WTC11 (cell line): ENCODE measurements around the gene CALHM4. TPM values are rescaled to one million over a fixed set of nuclear protein-coding genes. Genes with fewer than 3 reads are reported as not detected.

ENCODE experiments used
- ATAC-seq: fragments of 200-7000 bp; cut with Tn5 transposase; 2 replicates; pipeline ENCODE4 v1.10.0; 2021; ENCODE audit warnings: mild to moderate bottlenecking, moderate library complexity
- CTCF ChIA-PET: fragments of 300-600 bp; sonication (Branson Sonifier 250); formaldehyde crosslinking; loops from one replicate; lab custom pipeline; 2021; ENCODE audit warnings: antibody characterized with exemption; lab: Charles Lee
- POLR2A ChIA-PET: fragments of 350-600 bp; sonication (Branson Sonifier 250); formaldehyde crosslinking; loops from one replicate; lab custom pipeline; 2021; ENCODE audit warnings: antibody characterized with exemption; lab: Charles Lee
- DNase-seq: peaks from one replicate; pipeline ENCODE4 v3.0.0; 2021; ENCODE audit warnings: low spot score
- H3K27ac Mint-ChIP-seq: 2 replicates; pipeline ENCODE4 v1.8.0; 2021; ENCODE audit warnings: mixed read lengths
- H3K27me3 Mint-ChIP-seq: 2 replicates; pipeline ENCODE4 v1.8.0; 2021; ENCODE audit warnings: low read depth, mild to moderate bottlenecking, moderate library complexity, mixed read lengths
- H3K36me3 Mint-ChIP-seq: 2 replicates; pipeline ENCODE4 v1.8.0; 2021; ENCODE audit warnings: mixed read lengths
- H3K4me1 Mint-ChIP-seq: 2 replicates; pipeline ENCODE4 v1.8.0; 2022; ENCODE audit warnings: mixed read lengths
- H3K4me3 Mint-ChIP-seq: 2 replicates; pipeline ENCODE4 v1.8.0; 2021; ENCODE audit warnings: mild to moderate bottlenecking, moderate library complexity, mixed read lengths
- H3K9me3 Mint-ChIP-seq: 2 replicates; pipeline ENCODE4 v1.8.0; 2021; ENCODE audit warnings: mixed read lengths
- ESRRA ChIP-seq: sonication (generic); formaldehyde crosslinking; IDR thresholded peaks from 2 replicates; pipeline ENCODE4 v1.8.1; 2022; ENCODE audit warnings: mild to moderate bottlenecking, missing genetic modification reagents, borderline replicate concordance
- FOXP1 ChIP-seq: sonication (generic); formaldehyde crosslinking; IDR thresholded peaks from 2 replicates; pipeline ENCODE4 v1.8.0; 2022; ENCODE audit warnings: missing genetic modification reagents, mild to moderate bottlenecking, moderate library complexity, borderline replicate concordance
- GABPB1 ChIP-seq: sonication (generic); formaldehyde crosslinking; IDR thresholded peaks from 2 replicates; pipeline ENCODE4 v1.8.1; 2023; ENCODE audit warnings: mild to moderate bottlenecking, missing genetic modification reagents
- JAZF1 ChIP-seq: fragments of 250-450 bp; sonication (Bioruptor Pico); IDR thresholded peaks from 2 replicates; pipeline ENCODE4 v1.9.0; 2021; ENCODE audit warnings: moderate library complexity, mild to moderate bottlenecking, inconsistent platforms
- NFATC4 ChIP-seq: fragments of 250-450 bp; sonication (Bioruptor Pico); IDR thresholded peaks from 2 replicates; pipeline ENCODE4 v1.9.0; 2021; ENCODE audit warnings: mild to moderate bottlenecking
- PRRX2 ChIP-seq: fragments of 250-450 bp; sonication (Bioruptor Pico); IDR thresholded peaks from 2 replicates; pipeline ENCODE4 v1.8.0; 2021; ENCODE audit warnings: mild to moderate bottlenecking
- TEAD4 ChIP-seq: sonication (generic); formaldehyde crosslinking; IDR thresholded peaks from 2 replicates; pipeline ENCODE4 v1.8.0; 2022; ENCODE audit warnings: mild to moderate bottlenecking, missing genetic modification reagents
- ZNF232 ChIP-seq: sonication (generic); formaldehyde crosslinking; IDR thresholded peaks from 2 replicates; pipeline ENCODE4 v1.8.0; 2022; ENCODE audit warnings: mild to moderate bottlenecking, missing genetic modification reagents
- ZNF263 ChIP-seq: sonication (generic); formaldehyde crosslinking; IDR thresholded peaks from 2 replicates; pipeline ENCODE4 v1.8.1; 2022; ENCODE audit warnings: low read depth, mild to moderate bottlenecking, moderate library complexity, missing genetic modification reagents
- ZNF416 ChIP-seq: fragments of 250-450 bp; sonication (Bioruptor Pico); IDR thresholded peaks from 2 replicates; pipeline ENCODE4 v1.9.0; 2021; ENCODE audit warnings: mild to moderate bottlenecking, inconsistent platforms
- total RNA-seq: library from RNA; stranded (reverse); gene quantifications from 3 replicates; pipeline ENCODE4 v1.2.3, GENCODE V29; 2021
- TF ChIP-seq, protein P1 (sequence below): sonication (generic); formaldehyde crosslinking; IDR thresholded peaks from 2 replicates; pipeline ENCODE4 v1.8.1; 2023; ENCODE audit warnings: mild to moderate bottlenecking, missing genetic modification reagents, borderline replicate concordance
- TF ChIP-seq, protein P2 (sequence below): sonication (generic); formaldehyde crosslinking; IDR thresholded peaks from 2 replicates; pipeline ENCODE4 v1.8.1; 2023; ENCODE audit warnings: mild to moderate bottlenecking, missing genetic modification reagents, moderate library complexity
- TF ChIP-seq, protein P3 (sequence below): sonication (generic); formaldehyde crosslinking; IDR thresholded peaks from 2 replicates; pipeline ENCODE4 v1.8.0; 2023; ENCODE audit warnings: missing genetic modification reagents, mild to moderate bottlenecking, borderline replicate concordance
- TF ChIP-seq, protein P4 (sequence below): sonication (generic); formaldehyde crosslinking; IDR thresholded peaks from 2 replicates; pipeline ENCODE4 v1.8.1; 2023; ENCODE audit warnings: mild to moderate bottlenecking, missing genetic modification reagents, moderate library complexity
- TF ChIP-seq, protein P5 (sequence below): sonication (generic); formaldehyde crosslinking; conservative IDR thresholded peaks from 2 replicates; pipeline ENCODE4 v1.8.1; 2022; ENCODE audit warnings: mild to moderate bottlenecking, missing genetic modification reagents
- TF ChIP-seq, protein P6 (sequence below): fragments of 250-450 bp; sonication (Bioruptor Pico); IDR thresholded peaks from 2 replicates; pipeline ENCODE4 v1.9.0; 2021; ENCODE audit warnings: mild to moderate bottlenecking

CALHM4 gene
- total RNA-seq, 1 experiment from 2014 or later, result not detected

DNA sequence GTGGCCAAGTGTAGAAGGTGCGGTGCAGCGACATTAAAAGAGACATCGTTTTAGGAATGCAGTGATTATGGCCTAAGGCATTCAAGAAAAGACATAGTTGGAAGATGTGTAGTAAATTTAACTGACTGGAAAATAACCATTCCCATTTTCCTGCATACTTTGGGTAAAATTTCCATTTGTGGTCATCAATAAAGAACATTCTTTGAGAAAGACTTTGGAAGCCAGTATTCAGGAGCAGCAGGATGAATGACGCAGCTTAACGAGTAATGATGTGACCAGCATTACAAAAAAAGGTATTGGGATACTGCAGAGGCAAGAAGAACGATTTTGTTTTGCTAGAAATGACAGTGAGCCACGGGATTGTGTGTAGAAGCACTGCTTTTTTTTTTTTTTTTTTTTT, 10.8 kb downstream of the CALHM4 start:
- ATAC-seq, result no peak
- DNase-seq, result no peak
- Mint-ChIP-seq H3K4me1 (peaks cover 4% of the 10 kb centered on the region), H3K36me3 (no peaks in the 10 kb centered on the region), H3K27ac (no peak overlapping the region), H3K27me3 (no peaks in the 10 kb centered on the region; the same call in 1 of the 2 replicates), H3K4me3 (no peak overlapping the region), H3K9me3 (no peaks in the 10 kb centered on the region)
- TF ChIP-seq, protein P1, sequence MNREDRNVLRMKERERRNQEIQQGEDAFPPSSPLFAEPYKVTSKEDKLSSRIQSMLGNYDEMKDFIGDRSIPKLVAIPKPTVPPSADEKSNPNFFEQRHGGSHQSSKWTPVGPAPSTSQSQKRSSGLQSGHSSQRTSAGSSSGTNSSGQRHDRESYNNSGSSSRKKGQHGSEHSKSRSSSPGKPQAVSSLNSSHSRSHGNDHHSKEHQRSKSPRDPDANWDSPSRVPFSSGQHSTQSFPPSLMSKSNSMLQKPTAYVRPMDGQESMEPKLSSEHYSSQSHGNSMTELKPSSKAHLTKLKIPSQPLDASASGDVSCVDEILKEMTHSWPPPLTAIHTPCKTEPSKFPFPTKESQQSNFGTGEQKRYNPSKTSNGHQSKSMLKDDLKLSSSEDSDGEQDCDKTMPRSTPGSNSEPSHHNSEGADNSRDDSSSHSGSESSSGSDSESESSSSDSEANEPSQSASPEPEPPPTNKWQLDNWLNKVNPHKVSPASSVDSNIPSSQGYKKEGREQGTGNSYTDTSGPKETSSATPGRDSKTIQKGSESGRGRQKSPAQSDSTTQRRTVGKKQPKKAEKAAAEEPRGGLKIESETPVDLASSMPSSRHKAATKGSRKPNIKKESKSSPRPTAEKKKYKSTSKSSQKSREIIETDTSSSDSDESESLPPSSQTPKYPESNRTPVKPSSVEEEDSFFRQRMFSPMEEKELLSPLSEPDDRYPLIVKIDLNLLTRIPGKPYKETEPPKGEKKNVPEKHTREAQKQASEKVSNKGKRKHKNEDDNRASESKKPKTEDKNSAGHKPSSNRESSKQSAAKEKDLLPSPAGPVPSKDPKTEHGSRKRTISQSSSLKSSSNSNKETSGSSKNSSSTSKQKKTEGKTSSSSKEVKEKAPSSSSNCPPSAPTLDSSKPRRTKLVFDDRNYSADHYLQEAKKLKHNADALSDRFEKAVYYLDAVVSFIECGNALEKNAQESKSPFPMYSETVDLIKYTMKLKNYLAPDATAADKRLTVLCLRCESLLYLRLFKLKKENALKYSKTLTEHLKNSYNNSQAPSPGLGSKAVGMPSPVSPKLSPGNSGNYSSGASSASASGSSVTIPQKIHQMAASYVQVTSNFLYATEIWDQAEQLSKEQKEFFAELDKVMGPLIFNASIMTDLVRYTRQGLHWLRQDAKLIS (CRISPR knock-in tag), result no peak
- no peak for TF ChIP-seq ZNF263
- TF ChIP-seq ESRRA (CRISPR knock-in tag), result no peak
- TF ChIP-seq GABPB1 (CRISPR knock-in tag), result no peak
- TF ChIP-seq, protein P2, sequence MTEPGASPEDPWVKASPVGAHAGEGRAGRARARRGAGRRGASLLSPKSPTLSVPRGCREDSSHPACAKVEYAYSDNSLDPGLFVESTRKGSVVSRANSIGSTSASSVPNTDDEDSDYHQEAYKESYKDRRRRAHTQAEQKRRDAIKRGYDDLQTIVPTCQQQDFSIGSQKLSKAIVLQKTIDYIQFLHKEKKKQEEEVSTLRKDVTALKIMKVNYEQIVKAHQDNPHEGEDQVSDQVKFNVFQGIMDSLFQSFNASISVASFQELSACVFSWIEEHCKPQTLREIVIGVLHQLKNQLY (CRISPR knock-in tag), result no peak
- TF ChIP-seq JAZF1, result no peak
- no peak for TF ChIP-seq ZNF416 (CRISPR knock-in tag)
- no peak for TF ChIP-seq TEAD4 (CRISPR knock-in tag)
- no peak for TF ChIP-seq NFATC4 (CRISPR knock-in tag)
- TF ChIP-seq, protein P3, sequence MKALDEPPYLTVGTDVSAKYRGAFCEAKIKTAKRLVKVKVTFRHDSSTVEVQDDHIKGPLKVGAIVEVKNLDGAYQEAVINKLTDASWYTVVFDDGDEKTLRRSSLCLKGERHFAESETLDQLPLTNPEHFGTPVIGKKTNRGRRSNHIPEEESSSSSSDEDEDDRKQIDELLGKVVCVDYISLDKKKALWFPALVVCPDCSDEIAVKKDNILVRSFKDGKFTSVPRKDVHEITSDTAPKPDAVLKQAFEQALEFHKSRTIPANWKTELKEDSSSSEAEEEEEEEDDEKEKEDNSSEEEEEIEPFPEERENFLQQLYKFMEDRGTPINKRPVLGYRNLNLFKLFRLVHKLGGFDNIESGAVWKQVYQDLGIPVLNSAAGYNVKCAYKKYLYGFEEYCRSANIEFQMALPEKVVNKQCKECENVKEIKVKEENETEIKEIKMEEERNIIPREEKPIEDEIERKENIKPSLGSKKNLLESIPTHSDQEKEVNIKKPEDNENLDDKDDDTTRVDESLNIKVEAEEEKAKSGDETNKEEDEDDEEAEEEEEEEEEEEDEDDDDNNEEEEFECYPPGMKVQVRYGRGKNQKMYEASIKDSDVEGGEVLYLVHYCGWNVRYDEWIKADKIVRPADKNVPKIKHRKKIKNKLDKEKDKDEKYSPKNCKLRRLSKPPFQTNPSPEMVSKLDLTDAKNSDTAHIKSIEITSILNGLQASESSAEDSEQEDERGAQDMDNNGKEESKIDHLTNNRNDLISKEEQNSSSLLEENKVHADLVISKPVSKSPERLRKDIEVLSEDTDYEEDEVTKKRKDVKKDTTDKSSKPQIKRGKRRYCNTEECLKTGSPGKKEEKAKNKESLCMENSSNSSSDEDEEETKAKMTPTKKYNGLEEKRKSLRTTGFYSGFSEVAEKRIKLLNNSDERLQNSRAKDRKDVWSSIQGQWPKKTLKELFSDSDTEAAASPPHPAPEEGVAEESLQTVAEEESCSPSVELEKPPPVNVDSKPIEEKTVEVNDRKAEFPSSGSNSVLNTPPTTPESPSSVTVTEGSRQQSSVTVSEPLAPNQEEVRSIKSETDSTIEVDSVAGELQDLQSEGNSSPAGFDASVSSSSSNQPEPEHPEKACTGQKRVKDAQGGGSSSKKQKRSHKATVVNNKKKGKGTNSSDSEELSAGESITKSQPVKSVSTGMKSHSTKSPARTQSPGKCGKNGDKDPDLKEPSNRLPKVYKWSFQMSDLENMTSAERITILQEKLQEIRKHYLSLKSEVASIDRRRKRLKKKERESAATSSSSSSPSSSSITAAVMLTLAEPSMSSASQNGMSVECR (CRISPR knock-in tag), result no peak
- no peak for TF ChIP-seq FOXP1 (CRISPR knock-in tag)
- TF ChIP-seq ZNF232 (CRISPR knock-in tag), result no peak
- TF ChIP-seq, protein P4, sequence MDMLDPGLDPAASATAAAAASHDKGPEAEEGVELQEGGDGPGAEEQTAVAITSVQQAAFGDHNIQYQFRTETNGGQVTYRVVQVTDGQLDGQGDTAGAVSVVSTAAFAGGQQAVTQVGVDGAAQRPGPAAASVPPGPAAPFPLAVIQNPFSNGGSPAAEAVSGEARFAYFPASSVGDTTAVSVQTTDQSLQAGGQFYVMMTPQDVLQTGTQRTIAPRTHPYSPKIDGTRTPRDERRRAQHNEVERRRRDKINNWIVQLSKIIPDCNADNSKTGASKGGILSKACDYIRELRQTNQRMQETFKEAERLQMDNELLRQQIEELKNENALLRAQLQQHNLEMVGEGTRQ, result no peak
- TF ChIP-seq, protein P5, sequence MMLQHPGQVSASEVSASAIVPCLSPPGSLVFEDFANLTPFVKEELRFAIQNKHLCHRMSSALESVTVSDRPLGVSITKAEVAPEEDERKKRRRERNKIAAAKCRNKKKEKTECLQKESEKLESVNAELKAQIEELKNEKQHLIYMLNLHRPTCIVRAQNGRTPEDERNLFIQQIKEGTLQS (CRISPR knock-in tag), result no peak
- TF ChIP-seq PRRX2 (CRISPR knock-in tag), result no peak
- TF ChIP-seq, protein P6, sequence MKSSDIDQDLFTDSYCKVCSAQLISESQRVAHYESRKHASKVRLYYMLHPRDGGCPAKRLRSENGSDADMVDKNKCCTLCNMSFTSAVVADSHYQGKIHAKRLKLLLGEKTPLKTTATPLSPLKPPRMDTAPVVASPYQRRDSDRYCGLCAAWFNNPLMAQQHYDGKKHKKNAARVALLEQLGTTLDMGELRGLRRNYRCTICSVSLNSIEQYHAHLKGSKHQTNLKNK (CRISPR knock-in tag), result no peak
- POLR2A ChIA-PET, result interaction anchor here (0.7 kb wide), 1 partner anchor 569 kb away, joined by 10 read pairs; no protein-coding TSS in a partner anchor
- CTCF ChIA-PET, result interaction anchor here (3.2 to 3.6 kb wide), 3 partner anchors 23 to 296 kb away, joined by 11 to 31 read pairs (median 12); no protein-coding TSS in a partner anchor
